Fibroblast of the conjunctiva (primary cell): ENCODE data around the gene THSD7B.
"Not testable (repeated sequence)": the region's sequence is repeated elsewhere in the genome, so short reads cannot be mapped to it uniquely, and the experiment has no call there.

ENCODE experiments used
- DNase-seq: peaks from one replicate; pipeline ENCODE4 v3.0.0-alpha.2; 2010; ENCODE audit warnings: low read depth

Gene THSD7B

DNA sequence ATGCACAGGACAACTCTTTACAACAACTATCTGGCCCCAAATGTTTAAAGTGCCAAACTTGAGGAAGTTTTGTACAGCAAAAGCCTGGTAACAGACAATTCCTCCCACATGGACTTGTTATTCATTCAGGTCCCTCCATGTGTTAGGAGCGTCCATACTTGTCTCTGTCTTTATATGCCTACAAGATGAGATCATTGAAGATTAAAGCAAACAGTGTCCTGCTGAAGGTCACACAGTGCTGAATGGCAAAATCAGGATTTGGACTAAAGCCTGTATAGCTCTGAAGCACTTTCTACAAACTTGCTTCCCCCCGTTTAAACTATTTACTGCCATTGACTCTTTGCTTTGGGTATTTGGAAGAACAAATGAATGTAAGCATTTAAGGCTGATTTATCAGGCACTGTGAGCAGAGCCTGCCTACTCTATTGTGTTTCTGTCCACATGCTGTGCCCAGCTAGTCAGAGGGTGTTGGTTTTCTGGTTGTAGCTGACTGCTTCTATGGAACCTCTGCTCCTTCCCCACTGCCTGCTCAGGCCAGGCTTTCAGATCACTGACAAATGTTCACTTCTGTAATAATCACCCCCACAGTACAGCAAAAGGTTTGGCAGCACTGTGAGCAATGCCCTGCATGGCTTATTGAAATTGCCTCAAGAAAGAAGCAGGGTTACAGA is 274.3 kb downstream of the THSD7B start:
- DNase-seq, result no peak

DNA sequence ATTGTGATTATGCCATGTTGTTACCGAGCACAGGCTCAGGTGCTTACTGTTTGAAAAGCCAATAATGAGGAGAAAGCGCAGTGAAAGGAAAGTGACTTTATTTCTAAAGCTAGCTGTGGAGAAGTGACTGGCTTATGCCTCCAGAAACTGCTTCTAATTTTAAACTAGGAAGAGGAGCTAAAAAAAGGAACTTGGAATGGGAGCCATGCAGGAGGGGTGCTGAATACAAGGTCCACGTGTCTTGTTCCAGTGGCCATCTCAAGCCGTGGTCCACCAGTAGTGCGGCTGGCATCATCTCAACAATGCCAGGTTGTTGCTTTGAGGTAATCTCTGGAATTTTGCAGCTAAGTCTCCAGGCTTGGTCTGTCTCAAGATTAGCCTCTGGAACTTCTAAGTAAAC is 282.0 kb downstream of the THSD7B start:
- DNase-seq, result no peak

DNA sequence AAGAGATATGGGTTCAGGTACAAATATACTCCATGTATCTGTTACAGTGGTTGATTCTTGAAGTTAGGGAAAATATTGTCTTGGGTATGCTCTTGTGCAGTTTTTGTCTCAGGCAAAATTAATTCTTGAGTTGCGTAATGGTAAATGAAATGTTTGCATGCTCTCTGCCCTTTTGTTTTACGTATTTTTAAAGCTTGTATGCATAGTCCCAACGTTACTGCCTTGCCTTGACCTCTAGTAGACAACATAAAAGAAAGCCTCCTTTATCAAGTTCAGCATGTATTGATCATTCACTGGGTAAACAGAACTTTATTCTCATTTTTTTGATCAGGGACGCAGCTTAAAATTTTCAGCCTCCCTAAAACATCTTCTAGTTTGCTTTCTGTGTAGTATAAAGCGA is 283.1 kb downstream of the THSD7B start:
- no peak for DNase-seq

DNA sequence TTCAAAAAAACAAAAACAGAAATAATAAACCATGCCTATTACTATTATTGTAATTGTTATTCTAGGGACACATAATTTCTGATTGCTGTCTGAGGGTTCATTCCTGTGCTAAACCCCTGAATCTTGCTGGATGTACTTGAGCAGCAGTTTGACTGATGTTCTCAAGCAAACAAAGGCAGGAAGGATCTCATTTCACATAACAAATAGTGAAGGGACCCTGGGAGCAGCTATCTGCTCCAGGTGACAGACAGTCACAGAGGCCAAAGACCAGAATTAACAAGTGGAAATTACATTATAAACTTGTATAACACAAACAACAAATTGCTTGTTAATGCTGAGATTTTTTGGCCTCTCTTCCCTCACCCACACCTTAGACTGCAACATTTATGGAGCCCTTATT is 284.2 kb downstream of the THSD7B start:
- DNase-seq, result no peak

DNA sequence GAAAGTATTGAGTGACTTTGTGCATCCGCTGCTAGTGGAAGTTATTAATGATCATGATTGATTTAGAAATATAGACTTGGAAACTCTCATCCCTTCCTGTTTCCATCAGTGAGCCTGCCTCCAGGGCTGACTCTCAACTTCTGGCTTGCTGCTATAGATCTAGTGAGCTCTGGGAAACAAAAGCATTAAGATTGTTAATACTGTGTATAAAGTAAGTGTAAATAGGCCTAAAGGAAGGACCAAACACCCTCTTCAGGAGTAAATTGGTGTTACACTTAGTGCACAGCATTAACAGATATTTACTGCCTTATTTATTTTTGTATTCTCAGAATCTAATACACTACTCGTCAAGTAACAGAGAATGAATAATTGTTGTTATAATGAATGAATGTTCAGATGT is 285.6 kb downstream of the THSD7B start:
- DNase-seq, result no peak

DNA sequence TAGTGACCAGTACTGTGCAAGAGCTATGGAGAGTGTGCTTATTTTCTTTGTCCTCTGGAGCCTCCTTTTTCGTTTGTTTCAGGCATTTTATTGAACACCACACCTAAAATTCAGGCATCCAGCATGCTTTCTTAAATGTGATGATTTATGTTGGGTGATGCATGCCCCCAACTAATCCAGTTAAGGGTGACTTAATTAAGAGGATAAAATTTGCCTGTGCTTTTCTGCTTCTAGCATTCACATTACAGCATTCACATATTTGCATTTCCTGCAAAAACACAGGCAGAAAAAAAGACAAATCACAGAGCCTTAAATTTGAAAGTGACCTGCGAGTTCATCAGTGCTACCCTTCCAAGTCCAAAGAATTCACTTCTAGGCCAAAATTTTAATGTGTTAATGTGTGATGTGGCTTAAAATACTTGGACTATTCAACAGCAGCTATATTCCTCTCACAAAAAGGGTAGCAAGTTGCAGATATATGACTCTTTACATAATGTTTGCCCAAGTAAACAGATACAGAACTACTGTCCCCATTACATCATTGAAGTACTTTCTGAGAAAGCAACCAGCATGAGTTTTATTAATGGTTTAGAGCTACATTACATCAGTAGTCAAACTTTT is 286.5 kb downstream of the THSD7B start:
- no peak for DNase-seq

DNA sequence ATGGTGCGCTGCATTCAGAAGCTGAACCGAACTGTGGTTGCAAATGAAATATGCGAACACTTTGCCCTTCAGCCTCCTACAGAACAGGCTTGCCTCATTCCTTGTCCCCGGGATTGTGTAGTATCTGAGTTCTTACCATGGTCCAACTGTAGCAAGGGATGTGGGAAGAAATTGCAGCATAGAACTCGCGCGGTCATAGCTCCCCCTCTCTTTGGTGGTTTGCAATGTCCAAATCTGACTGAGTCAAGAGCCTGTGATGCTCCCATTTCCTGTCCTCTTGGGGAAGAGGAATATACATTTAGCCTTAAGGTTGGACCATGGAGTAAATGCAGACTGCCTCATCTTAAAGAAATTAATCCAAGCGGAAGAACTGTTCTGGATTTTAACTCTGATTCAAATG is 291.4 kb downstream of the THSD7B start:
- DNase-seq, result no peak

DNA sequence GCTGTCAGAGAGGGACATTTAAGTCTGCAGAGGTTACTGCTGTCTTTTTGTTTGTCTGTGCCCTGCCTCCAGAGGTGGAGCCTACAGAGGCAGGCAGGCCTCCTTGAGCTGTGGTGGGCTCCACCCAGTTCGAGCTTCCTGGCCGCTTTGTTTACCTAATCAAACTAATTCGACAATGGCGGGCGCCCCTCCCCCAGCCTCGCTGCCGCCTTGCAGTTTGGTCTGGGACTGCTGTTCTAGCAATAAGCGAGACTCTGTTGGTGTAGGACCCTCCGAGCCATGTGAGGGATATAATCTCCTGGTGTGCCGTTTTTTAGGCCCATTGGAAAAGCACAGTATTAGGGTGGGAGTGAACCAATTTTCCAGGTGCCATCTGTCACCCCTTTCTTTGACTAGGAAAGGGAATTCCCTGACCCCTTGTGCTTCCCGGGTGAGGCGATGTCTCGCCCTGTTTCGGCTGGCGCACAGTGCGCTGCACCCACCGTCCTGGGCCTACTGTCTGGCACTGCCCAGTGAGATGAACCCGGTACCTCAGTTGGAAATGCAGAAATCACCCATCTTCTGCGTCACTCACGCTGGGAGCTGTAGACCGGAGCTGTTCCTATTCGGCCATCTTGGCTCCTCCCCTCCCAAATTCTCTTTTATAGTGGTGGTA is 310.9 kb downstream of the THSD7B start:
- DNase-seq, result not testable (repeated sequence)

DNA sequence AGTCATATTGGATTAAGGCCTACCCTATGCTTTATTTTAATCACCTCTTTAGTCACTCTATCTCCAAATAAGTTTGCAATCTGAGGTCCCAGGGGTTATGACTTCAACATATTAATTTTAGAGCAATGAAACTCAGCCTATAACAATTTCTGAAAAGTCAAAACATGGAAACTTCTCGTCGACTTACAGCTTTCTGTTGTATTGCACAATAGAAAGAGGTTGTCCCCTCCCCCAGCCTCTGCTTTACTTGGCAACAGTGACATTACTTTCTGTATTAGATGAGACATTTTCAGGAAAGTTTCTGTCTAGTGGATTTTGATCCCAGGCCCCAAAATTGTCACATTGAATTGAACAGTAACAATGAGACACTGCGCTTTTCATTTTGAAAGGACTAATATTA is 326.4 kb downstream of the THSD7B start:
- DNase-seq, result peak; percentile 0

DNA sequence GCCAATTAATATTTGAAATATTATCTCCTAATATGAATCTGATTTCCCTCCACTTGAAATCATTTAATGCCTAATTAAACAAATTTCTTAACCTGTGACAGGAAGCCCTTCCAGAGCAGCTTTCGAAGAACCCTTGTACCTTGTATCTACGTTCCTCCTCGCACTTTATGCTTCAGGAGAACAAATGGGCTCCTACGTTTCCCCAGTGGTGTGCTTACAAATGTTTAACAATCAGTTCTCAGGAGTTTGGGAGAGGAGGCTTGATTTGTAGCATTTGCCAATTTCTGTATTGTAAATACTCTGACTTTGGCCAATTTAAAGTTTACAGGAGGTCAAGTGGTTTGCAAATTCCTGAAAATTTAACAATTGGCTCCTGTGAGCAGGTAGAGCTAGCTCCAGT is 327.8 kb downstream of the THSD7B start:
- no peak for DNase-seq

DNA sequence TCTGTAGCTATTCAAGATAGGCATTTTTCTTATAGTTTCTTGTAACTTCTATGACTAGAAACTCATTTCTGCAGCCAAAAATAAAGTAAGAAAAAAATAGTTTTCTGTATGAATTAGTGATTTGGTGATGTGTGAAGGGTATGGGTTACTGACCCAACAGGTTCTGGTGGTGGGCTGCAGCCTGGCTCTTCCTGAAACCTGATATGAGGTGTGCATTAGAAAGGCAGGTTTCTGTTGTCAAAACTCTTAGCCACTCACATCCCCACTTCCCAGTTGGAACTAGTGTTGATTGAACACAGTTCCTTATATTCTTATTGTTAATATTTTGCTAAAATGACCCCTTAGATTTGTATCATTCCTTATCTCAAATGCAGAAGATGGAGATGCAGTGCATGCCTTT is 330.8 kb downstream of the THSD7B start:
- DNase-seq, result no peak

DNA sequence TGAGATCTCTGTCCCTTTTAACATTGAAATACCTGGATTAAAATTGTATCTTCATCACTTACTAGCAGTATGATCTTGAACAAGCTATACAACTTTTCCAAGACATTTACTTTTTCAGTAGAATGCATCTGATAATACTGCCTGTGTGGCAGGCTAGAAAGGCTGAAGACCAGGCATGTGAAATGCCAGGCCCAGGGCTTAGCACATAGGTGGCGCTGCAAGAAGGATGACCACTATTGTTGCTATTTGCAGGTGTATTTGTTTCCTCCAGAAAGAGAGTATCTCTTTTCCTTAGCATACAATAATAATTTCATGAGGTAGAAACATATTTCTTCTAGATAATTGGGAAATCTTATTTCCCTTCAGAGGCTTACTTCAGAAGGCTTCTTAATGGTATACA is 331.3 kb downstream of the THSD7B start:
- DNase-seq, result no peak

DNA sequence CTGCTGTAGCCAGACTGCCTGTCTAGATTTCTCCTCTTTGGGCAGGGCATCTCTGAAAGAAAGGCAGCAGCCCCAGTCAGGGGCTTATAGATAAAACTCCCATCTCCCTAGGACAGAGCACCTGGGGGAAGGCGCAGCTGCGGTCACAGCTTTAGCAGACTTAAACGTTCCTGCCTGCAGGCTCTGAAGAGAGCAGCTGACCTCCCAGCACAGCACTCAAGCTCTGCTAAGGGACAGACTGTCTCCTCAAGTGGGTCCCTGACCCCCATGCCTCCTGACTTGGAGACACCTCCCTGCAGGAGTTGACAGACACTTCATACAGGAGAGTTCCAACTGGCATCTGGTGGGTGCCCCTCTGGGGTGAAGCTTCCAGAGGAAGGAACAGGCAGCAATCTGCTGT is 336.5 kb downstream of the THSD7B start:
- DNase-seq, result not testable (repeated sequence)

DNA sequence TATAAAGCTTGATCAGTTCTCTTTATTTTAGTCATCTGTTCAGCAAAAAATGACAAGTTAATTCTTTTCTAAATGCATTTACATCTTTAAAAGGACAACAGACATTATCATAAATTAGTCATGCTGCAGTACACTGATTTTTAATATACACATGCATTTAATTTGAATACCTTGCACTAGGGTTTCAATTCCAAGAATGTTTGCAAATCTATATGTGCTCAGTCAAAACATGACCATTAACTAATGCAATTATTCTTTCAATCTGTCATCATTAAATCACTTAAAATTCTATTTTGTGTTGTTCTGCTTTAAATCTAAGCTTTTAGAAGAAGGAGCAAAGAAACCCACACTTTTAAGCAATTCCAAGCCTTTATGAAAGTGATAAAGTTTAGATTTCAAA is 342.6 kb downstream of the THSD7B start:
- DNase-seq, result no peak

DNA sequence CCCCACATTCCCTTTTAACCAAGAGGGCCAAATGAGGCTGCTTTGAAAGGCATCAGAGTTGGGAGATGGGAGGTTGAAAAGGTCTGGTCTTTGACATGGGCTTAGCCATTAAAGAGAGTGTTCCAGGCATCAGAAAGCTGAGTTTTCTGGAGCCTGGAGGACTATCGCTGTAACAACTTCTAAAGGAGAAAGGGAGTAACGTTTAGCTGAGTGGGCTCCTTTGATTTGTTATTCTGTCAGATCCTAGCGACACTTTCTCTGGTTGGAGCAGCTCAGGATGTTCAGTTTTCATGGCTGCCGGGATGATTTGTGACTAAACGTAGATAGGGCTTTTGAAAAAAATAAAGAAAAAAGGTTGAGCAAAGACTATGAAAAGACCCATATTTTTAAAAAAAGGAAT is 346.6 kb downstream of the THSD7B start:
- DNase-seq, result no peak

DNA sequence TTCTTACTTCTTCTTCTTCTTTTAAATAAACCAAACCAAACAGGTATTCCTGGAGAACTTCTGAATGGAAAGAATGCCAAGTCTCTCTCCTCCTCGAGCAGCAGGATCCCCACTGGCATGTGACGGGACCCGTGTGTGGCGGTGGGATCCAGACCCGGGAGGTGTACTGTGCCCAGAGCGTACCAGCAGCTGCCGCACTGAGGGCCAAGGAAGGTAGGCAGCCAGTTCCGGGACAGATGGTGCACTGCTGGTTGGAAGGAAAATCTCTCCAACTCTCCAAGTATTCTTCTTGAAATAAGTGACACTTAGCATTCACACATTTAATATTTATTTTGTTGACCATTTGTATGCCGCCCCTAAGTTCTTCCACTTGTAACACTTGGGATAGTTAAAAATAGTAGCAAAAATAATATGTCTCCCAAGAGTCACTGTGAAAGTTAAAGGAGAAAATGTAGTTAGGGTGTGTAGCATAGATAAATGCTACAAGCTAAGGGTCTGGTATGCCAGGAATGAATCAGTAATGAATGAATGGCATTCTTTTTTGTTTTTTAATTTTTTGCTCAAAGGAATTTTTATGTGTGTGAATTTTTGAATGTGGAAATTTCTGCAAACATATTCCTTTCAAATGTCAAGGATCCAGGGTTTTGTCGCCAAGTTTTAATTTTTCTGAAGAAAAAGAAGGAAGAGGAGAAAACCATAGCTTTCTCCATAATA is 349.9 kb downstream of the THSD7B start:
- no peak for DNase-seq

DNA sequence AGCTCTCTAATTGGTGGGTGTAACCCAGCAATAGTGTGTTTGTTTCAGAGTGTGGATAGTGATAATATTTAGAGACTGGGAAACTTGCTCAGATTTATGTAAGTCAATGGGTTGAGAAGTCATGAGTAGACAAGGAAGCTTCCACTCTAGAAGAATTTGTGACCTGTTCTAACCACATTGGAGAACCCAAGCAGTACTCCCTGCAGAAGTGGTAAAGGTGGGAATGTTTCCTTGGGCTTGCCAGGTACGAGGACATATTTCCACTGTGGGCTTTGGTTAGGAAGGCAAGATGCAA is 350.4 kb downstream of the THSD7B start:
- DNase-seq, result no peak

DNA sequence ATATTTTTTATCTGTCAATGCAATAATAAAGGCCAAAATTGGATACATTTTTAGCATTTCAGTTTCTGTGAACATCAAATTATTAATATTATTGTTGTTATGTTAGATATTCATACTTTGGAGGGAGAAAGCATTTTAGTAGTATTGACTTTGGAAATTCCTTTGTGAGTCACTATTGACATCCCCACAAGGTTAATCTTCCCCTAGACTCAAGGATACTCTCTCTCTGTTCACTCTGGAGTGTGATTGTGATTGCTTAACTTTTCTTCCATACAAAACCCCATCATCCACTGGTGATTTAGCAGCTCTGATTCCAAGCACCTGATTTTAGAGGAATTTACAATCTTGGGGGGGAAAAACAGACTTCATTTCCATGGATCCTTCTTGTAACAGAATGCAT is 352.0 kb downstream of the THSD7B start:
- DNase-seq, result no peak

DNA sequence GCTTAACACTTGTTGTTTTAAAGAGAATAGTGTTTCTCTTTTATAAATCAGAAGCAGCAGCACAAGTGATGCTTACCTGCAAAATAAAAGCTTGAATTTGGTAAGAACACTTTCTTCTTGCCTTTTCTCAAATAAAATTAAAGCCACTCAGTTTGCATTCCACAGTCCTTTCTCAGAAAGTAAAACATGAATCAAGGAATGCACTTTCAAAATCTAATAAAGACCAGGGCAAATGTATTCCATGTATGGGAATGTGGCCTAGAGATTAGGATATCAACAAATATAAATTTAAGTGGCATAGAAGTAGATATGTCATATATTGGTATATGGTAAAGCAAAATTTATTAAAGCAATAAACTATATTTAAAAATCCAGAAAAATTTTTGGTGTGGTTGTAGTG is 352.8 kb downstream of the THSD7B start:
- DNase-seq, result no peak

DNA sequence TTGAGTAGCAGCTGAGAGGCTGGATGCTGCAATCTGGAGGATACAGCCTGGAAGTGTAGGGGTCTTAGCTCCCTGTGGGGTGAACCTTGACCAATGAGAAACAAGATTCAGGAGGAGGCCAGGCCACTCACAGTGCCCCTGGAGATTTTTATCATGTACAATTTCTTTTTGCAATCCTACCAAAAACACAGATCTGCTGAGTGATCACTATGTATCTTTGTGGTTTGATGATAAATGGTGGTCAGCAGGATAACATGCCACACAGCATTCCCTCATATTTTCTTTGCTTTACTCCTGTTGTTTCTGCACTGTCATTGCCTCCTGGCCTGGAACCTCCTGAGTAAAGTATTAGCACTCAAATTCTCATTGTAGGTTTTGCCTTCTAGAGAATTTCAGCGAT is 357.9 kb downstream of the THSD7B start:
- DNase-seq, result no peak

DNA sequence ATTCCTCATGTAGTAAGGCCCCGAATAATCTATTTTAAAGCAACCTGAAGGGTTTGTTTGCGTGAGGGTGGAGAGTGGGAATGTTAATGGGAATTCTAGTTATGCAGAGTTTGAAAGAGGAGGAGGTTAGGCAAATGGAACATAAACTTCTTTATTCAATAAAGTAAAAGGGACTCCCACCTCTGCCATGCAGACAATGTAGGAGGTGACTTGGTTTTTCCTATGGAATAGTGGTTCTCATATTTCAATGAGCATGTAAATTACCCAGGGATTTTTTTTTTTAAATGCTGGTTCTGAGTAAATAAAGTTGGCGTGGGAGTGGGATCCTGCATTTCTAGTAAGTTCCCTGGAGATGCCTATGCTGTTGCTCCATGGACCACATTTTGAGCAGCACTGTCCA is 367.9 kb downstream of the THSD7B start:
- DNase-seq, result no peak

DNA sequence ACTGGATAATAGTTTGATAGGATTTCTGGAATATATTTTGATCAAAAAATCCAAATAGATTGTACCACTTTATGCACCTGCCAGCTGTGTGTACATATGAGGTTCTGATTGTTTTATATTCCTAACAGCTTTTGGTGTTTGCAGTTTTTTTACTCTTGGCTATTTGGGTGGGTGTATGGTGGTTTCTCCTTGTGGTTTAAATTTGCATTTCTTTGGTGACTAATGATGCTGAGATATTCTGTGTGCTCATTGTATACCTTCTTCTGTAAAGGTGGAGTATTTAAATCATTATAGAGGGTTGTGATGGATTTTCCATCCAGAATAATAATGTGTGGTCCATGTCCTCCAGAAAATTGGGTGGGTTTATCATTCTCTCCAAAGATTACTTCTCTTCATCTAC is 372.9 kb downstream of the THSD7B start:
- DNase-seq, result no peak

DNA sequence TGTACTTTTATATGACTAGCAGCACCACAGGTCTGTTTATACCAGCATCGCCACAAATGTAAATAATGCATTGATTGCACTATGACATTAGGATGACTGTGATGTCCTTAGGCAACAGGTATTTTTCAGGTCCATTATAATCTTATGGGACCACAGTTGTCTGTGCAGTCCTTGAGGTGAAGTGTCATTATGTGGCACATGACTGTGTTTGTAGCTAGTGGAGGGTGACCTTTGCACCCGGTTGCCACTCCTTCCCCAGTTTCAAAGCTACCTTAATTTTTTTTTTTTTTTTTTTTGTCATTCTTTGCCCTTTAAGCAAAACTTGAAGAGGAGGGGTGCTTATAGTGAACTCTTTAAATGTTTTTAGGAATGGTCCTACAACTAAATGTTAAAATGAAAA is 386.4 kb downstream of the THSD7B start:
- no peak for DNase-seq
